ENCODE results near the gene BLOC1S3.

The BLOC1S3 gene

GRCh38 chr19:45160870-45161737, 17.5 kb upstream of the BLOC1S3 start, which contains the start of gene NKPD1:
NKPD1 (minus strand) TSS chr19:45160982; CDS start chr19:45160150, 832 bp downstream.
- in situ Hi-C loops (cut with HindIII; ENCODE audit: low pct_unique_long_range_greater_than_20kb, low sequenced_read_pairs): no loop called here
- DNase-seq (ENCODE audit: low read depth in 1 of 2, low spot score in 1 of 2): peak; percentile 62 to 80
- TF ChIP-seq JUND (IDR thresholded peaks at IDR 0.05; ENCODE audit: low read depth): no peak

- no peak for DNase-seq (ENCODE audit: low read depth in 1 of 2, low spot score in 1 of 2)
- in situ Hi-C loops (cut with HindIII; ENCODE audit: low pct_unique_long_range_greater_than_20kb, low sequenced_read_pairs): no loop called here
- TF ChIP-seq JUND (IDR thresholded peaks at IDR 0.05; ENCODE audit: low read depth): no peak
Observed at GRCh38 chr19:45161738-45162607, 16.6 kb upstream of the BLOC1S3 start.

DNA sequence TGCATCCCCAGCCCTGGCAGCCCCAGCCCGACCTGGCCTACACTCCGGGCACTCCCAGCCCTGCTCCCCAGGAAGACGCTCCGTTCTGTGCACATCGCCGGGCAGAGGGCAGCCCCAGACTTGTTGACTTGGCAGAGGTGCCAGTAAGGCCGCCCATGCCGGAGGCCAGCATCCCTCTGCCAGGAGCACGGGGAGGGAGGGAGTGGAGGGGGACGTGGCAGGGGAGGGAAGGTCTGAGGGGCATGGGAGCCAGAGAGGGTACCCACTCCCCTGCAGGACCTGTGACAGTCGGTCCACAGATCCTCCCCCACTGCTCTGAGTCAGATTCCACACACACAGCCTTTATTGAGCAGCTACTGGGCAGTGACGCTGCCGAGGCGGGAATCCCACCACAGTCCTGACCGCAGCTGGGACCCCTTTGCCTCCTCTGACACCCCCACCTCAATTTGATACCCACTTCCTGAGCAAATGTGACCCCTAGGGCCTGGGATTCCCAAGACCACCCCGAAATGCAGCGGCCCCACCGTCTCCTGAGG, 15.9 kb upstream of the BLOC1S3 start:
- DNase-seq (ENCODE audit: low read depth in 1 of 2, low spot score in 1 of 2): no peak
- in situ Hi-C loops (cut with HindIII; ENCODE audit: low pct_unique_long_range_greater_than_20kb, low sequenced_read_pairs): no loop called here
- no peak for TF ChIP-seq JUND (IDR thresholded peaks at IDR 0.05; ENCODE audit: low read depth)

GRCh38 chr19:45163156-45163555, 15.4 kb upstream of the BLOC1S3 start:
- DNase-seq (ENCODE audit: low read depth in 1 of 2, low spot score in 1 of 2): no peak
- in situ Hi-C loops (cut with HindIII; ENCODE audit: low pct_unique_long_range_greater_than_20kb, low sequenced_read_pairs): no loop called here
- no peak for TF ChIP-seq JUND (IDR thresholded peaks at IDR 0.05; ENCODE audit: low read depth)

GRCh38 chr19:45163751-45164460, 14.7 kb upstream of the BLOC1S3 start:
- in situ Hi-C loops (cut with HindIII; ENCODE audit: low pct_unique_long_range_greater_than_20kb, low sequenced_read_pairs): no loop called here
- DNase-seq (ENCODE audit: low read depth in 1 of 2, low spot score in 1 of 2): no peak
- no peak for TF ChIP-seq JUND (IDR thresholded peaks at IDR 0.05; ENCODE audit: low read depth)

GRCh38 chr19:45164577-45165335, 13.8 kb upstream of the BLOC1S3 start:
- no peak for TF ChIP-seq JUND (IDR thresholded peaks at IDR 0.05; ENCODE audit: low read depth)
- DNase-seq (ENCODE audit: low read depth in 1 of 2, low spot score in 1 of 2): peak in 1 of 2 experiments; percentile 82
- in situ Hi-C loops (cut with HindIII; ENCODE audit: low pct_unique_long_range_greater_than_20kb, low sequenced_read_pairs): no loop called here

GRCh38 chr19:45166723-45167252, 11.8 kb upstream of the BLOC1S3 start:
- DNase-seq (ENCODE audit: low read depth in 1 of 2, low spot score in 1 of 2): no peak
- in situ Hi-C loops (cut with HindIII; ENCODE audit: low pct_unique_long_range_greater_than_20kb, low sequenced_read_pairs): no loop called here
- no peak for TF ChIP-seq JUND (IDR thresholded peaks at IDR 0.05; ENCODE audit: low read depth)

- in situ Hi-C loops (cut with HindIII; ENCODE audit: low pct_unique_long_range_greater_than_20kb, low sequenced_read_pairs): no loop called here
- DNase-seq (ENCODE audit: low read depth in 1 of 2, low spot score in 1 of 2): no peak
- TF ChIP-seq JUND (IDR thresholded peaks at IDR 0.05; ENCODE audit: low read depth): no peak
Observed at GRCh38 chr19:45168767-45169351, 9.7 kb upstream of the BLOC1S3 start.

- TF ChIP-seq JUND (IDR thresholded peaks at IDR 0.05; ENCODE audit: low read depth): no peak
- DNase-seq (ENCODE audit: low read depth in 1 of 2, low spot score in 1 of 2): no peak
- in situ Hi-C loops (cut with HindIII; ENCODE audit: low pct_unique_long_range_greater_than_20kb, low sequenced_read_pairs): no loop called here
Observed at GRCh38 chr19:45169602-45170001, 9.0 kb upstream of the BLOC1S3 start.

GRCh38 chr19:45170146-45171106, 8.2 kb upstream of the BLOC1S3 start:
- no peak for TF ChIP-seq JUND (IDR thresholded peaks at IDR 0.05; ENCODE audit: low read depth)
- in situ Hi-C loops (cut with HindIII; ENCODE audit: low pct_unique_long_range_greater_than_20kb, low sequenced_read_pairs): no loop called here
- DNase-seq (ENCODE audit: low read depth in 1 of 2, low spot score in 1 of 2): no peak
